GM04504 (cell line): ENCODE measurements around the gene DHH.

Experiments
- DNase-seq: peaks from one replicate; pipeline ENCODE4 v3.0.0-alpha.2; 2012; ENCODE audit warnings: low read depth

The DHH gene

DNA sequence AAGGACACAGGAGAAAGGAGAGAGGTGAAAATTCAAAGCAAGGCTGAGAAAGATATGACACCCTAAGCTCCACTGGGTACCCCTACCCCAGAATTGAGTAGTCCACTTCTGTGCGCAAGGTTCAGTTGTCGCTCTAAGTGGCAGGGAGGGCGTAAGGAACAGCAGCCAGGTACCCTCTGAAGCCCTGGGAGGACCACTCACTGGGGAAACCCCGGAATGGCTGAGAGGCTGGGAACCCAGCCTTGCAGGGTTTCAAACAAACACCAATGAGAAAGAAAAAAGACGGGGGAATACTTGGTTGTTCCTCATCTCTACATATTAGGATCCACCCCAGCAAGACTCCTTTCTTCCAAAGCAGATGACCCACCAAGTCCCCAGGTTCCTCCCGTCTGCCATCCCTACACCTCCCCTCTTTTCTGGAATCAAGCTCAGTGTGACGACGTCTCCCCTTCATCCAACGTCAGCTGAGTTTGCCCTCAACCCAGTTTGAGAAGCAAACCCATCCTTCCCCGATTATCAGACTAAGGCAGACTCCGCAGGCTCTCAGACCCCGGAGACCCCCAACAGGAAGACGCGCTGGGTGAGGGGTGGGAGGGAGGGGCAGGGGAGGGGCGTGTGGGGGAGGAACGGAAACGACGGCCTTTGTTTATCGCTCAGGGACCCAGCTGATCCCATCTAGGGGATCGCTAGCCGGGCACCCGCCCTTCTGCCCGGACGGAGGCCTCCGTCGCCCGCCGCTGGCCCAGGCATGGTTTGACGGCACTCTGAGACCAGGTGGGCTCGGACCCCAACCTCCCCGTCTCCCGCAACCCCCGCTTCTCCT lies 15.3 kb upstream of the DHH start:
- no peak for DNase-seq

DNA sequence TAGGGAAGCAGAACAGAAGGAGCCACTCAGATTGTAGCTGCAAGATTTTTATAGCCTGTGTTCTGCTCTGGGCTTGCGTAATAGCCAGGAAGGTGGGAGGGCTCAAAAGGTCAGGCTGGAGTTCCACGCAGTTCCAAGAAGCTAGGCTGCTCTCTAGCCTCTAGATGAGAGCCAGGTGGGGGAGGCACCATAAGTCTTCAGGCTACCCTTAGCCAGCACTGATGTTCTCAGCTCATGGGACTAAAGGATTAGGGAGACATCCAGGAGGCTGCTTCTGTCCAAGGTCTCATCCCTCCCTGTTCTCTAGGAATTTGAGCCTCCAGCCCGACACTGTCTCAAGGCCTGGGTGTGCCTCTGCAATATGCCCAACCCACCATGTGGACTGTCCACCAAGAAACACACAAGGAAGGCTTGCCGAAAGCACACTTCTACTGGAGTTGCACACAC lies 14.4 kb upstream of the DHH start:
- no peak for DNase-seq

DNA sequence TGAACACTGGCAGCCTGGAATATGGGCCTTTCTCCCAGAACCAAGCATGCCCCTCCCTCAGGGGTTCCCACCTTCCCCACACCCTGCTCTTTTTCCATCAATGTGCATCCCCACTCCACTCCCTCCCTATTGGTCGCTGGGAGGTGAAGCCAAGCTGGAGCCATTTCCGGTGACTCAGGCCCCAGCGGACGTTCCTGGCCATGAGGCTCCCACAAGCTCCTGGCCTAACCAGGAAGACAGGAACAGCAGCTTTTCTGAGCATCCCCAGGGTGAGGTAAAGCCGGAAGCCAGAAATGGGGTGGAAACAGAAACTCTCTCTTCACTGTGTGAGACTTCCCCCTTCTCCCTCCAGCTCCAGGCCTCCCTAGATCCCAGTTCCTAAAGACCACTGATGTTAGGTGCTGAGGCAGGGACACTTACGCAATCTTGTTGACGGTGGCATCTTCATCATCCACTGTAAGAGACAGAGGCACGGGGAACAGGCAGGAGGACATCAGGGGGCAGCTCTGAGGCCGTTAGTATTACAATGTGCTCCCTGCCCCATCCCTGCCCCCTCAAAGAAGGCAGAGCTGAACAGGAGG lies 11.0 kb upstream of the DHH start:
- DNase-seq: no peak

DNA sequence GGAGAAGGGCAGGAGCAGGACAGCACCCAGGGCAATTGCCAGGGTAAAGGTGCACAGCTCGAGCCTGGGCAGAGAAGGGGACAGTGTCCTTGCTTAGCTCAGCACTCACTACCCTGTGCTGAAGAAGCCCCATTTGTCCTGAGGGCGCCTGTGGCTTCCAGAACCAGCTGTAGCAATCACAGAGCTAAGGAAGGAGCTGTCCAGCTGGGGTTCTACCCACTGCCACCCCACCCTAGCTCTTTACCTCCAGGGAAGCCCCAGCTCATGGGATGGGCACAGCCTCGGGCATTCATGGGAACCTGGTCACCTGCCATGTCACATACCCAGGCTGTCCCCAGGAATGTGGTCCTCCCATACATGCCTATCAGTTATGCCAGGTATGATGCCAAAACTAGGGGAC lies 10.2 kb upstream of the DHH start:
- no peak for DNase-seq

DNA sequence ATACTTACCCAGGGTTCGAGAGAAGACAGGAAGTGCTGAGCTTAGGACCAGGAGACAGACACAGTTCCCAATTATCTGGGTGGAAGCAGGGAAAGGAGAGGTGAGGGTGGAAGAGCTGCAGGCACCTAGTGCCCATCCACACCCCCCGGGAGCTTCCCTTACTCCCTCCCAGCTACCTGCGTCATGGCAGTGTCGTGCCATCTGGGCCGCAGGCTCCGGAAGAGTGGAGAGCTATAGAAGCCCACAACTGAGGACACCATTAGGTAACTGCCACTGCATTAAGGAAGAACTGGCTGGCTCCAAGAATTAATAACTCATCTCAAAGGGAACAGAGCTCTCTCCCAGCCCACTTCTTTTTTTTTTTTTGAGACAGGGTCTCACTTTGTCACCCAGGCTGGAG lies 5.8 kb upstream of the DHH start:
- no peak for DNase-seq

DNA sequence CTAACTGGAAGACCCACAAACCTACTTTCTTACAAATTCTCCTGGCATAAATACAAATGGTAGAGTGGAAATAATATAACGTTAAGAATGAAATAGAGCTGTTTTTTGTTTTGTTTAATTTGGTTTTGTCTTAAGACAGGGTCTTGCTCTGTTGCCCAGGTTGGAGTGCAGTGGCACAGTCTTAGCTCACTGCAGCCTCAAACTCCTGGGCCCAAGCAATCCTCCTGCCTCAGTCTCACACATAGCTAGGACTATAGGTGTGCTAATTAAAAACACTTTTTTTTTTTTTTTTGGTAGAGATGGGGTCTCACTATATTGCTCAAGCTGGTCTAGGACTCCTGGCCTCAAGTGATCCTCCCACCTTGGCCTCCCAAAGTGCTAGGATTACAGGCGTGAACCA lies 4.1 kb upstream of the DHH start:
- no peak for DNase-seq

DNA sequence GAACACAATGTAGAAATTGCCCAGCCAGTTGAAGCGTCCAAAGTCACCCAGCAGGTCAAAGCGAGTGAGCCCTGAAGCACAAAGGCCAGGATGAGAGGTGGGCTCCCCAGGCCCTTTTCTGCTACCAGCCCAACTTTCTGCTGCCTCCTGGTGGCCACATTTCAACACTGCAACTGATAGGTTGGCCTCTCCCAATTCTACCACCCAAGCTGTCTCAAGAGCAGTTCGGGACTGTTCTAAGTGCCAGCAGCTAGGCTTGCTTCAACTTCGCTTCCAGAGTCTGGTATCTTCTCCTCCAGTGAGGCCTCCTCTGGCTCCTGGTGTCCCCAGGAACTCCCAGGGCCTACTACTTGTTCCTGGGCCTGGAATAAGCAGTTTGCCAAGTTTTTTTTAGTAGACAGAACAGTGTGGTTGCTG lies 3.4 kb upstream of the DHH start:
- no peak for DNase-seq

DNA sequence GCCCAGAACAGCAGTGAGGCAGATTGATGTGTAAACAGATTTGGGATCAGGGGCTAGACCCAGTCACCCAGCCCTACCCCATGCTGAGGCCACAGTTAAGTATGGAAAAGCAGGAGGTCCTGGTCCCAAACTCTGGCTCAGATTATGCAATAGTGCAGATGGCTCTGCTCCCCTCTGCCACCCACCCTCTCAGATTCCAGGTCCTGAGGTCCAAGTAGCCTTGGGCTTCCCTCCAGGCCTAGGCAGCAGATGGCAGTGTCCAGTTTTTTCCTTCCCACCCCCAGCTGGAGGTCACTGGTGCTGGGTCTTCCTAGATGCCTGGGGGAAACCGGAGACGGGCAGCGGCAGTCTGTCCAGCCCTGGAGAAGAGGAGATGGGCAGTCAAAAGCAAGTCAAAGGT lies 2.8 kb upstream of the DHH start:
- no peak for DNase-seq

DNA sequence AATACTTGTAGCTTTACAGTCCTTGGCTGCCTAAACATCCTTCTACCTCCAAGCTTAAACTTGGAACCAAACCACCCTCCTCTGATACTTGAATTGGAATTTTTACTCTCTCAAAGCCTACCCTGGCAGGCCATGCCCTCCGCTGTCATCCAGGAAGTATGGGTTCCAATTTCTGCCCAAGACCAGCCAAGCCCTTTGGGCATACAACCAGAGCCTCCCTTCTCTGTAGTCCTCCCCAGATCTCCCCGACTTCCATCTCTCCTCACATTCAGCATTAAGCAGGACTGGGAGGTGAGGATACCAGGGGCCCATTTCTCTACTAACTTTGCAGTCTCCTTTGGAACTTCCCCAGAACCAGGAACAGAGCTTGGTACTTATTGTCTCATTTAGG lies 369 bp upstream of the DHH start:
- no peak for DNase-seq

DNA sequence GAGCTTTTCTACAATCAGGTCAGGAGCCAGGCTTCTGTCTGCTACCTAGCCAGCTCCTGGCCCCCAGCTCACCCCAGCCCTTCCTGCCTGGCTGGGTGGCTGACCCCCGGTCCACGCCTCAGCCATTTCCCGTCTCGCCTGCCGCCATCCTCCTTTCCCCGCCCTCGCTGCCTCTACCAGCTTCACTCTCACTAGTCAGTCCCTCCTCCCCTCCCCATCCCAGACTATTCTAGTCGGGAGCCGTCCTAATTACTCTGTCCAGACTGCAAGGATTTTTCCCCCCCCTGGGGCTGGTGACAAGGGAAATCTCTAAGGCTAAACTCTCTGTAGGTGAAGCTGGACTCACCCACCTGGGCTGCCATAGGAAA lies 825 bp downstream of the DHH start:
- no peak for DNase-seq

DNA sequence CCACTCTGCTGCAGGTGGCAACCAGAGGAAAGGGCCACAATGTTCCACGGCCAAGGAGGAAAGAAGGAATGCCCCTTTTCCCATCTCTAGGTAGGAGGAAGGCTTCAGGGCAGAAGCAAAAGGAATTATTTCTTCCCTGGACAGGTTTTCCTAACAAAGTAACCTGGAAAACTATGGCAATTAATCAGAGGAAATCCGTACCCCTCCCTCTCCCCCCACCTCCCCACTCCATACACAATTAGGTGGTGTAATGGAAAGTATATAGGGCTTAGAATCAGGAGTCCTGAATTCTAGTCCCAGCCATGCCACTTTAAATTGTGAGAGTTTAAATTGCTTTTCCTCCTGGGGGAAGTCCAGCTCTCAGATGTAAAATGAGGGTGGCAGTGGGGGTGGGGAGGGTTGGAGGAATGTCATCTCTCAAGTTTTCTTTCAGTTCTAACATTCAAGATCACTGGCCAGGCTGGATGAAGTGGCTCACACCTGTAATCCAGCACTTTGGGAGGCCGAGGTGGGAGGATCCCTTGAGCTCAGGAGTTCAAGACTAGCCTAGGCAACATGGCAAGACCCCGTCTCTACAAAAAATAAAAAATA lies 1.7 kb downstream of the DHH start:
- DNase-seq: no peak

DNA sequence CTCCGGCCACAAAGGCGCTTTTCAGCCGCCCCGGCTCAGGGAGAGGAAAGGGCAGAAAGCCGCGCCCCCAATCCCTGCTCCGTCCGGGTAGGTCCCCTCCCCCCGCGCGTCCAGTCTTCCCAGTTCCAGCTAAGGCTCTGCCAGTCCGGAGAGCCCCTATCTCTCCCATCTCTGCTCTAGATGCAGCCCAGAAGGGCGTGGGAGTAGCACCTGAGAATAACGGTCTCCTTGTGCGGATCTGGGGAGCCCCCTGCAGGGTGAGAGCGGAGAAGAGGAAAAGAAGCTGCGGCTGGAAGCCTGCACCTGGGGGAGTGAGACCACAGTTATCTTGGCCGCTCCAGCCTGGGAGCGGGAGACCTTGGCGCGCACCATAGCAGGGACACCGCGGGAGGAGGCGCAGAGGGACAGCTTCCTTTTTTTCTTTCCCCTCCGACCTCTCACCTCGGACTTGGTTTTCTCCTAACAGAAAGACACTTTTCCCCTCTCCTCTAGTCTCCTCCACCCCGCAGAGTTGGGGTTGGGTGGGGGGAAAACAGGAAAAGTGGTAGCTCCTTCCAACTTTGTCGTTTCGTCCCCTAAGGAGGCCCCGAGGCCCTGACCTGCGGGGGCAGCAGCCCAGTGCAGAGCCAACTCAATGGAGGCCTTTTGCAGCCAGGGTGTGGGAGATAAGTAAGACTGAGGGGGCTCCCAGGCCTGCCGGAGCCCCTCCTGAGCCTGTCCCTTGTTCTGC lies 2.4 kb downstream of the DHH start:
- DNase-seq: no peak

DNA sequence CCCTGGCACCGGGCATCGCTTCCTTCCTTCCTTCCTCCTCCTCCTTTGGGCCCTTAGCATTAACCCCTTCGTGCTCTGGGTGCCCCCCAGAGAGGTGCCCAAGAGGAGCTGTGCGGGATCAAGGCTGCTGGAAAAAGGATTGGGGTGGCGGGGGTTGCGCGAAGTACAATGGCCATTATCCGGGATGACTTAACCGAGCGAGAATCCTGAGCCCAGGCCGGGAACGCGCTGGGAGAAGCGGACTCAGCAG lies 2.8 kb downstream of the DHH start:
- no peak for DNase-seq

DNA sequence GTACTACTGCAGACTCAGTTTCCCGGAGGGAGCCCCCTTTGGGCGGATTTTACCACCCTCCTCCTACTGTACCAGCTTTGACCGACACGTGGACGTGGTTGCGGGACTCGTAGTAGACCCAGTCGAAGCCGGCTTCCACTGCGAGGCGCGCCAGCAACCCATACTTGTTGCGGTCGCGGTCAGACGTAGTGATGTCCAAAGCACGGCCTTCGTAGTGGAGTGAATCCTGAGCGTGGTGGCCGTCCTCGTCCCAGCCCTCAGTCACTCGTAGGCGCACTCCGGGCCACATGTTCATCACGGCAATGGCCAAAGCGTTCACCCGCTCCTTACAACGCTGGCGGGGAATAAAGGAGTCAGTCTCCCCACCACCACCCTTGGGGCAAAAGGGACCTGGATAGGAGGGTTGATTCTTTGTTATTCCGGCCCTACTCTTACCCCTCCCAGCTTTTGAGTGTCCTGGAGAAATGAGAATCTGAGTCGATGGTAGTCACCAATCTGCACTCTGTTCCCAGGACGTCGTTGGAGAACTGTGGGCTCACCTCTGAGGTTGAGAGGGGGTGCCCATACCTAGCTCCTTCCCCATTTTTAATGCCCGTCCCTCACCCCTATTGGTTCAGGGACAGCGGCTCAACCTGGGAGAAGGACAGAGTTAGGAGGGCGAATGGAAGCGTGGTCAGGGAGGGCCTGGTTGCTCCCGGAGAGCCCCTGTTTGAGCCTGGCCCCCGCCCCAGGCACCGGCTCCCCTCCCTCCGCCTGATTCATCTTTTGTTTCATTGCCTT lies 3.4 kb downstream of the DHH start:
- DNase-seq: no peak

DNA sequence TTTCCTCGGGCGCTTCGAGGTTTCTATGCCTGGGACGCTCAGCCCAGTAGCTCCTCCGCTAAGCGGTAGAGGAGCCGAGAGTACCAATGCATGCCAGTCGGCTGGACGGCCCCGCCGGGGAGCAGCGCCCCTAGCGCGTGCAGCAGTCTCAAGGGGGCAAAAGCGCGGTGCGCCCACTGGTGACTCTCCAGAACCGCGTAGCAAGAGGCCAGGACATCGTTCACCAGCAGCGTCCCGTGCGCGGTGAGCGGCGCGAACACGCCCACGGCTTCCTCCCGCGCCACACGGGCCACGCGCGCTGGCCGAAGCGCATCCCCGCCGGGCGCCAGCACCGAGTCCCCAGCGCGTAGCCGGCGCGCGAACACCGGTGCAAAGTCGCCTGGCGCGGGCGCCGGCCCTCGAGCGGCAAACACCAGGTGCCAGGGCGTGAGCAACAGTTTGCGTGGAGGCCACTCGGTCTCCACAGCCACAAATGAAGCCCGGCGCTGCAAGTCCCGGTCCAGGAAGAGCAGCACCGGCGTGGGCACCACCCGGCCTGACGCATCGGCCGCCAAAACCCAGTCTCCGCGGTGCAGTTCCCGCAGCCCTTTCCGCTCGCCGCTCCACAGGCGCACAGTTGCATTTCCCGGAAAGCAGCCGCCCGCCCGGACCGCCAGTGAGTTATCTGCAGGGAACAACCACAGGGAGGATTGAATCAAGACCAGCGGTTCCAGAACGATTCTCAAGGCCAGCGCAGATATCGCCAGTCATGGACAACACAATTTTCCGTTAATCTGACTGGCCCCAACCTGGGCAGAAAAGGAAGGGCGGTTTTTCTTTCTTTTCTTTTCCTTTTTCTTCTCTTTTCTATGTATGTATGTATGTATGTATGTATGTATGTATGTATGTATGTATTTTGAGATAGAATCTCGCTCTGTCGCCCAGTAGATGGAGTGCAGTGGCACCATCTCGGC lies 4.5 kb downstream of the DHH start:
- no peak for DNase-seq

DNA sequence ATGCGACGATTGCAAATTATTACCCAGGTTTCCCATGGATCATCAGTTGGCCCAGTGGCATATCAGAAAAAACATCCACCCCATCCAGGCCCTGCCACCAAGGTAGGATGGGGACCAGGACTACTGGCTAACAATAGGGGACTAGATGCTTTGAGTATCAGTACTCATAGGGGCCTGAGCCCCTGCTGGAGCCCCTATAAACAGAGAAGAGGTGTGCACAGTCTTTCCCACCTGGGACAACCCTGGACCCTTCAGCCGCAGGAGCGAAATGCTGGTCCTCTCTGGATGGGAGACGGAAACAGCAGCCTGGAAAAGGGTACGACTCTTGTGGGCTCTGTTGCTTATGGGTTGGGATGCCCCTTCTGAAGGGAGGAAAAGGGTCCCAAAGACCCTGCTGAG lies 5.7 kb downstream of the DHH start:
- no peak for DNase-seq

DNA sequence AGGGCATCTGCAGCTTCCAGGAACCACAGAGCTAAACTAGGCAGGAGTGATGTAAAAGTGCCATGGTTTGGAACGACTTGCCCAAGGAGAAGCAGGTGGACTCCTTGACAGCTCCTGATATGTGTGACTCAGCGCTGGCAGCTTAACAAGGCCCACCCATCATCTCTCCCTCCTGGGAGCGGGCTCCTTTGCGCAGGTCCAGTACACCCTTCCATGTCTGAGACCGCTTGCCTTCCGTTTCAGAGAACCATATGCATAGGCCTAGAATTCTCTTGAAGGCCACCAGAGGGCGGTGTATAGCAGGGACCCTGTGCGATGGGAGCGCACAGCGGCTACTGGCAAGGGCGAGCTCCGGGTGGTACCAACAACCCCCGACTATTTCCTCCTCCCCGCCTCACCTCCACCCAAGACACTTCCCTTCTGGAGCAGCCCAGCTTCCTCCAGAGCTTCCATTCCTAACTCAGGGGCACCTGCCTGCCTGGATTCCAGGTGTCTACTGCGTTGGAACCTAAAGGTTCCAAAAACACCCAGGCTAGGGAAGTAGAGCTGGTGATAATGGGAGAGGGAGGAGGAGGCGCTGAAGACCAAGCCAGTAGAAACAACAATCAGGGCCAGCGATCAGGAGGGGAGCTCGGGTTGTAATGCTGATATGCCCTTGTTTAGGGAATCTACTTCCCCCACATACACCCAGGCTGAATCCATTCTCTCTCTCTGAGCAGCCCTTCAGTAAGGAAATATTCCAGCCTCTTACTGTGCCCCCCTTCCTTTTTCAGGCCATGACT lies 6.3 kb downstream of the DHH start:
- peak; percentile 67 for DNase-seq

DNA sequence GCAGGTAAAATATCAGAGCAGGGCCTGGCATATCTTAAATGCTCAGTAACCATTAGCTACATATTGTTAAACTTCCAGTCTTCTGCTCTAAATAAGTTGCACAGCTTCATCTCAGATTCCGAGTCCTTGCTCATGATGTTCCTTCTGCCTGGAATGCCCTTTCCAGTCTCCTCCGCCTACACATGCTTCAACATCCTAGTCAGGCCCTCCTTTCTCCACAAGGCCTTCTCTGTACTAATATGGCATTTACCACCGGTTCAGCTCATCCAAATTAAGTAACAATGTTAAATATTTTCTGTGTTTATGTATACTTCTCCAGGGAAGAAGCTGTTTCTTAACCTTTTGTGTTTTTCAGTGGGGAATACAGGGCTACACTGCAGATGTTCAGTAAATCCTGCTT lies 8.5 kb downstream of the DHH start:
- DNase-seq: no peak

DNA sequence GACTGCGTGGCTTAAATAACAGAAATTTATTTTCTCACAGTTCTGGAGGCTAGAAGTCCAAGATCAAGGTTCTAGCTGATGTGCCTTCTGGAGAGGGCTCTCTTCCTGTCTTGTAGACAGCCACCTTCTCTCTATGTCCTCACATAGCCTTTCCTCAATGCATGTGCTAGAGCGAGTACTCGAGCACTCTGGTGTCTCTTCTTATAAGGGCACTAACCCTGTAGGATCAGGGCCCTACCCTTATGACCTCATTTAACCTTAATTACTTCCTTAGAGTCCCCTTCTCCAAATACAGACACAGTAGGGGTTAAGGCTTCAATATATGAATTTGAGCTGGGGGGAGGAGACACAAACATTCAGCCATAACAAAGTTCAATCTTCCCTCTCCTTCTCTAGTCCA lies 10.2 kb downstream of the DHH start:
- DNase-seq: no peak

DNA sequence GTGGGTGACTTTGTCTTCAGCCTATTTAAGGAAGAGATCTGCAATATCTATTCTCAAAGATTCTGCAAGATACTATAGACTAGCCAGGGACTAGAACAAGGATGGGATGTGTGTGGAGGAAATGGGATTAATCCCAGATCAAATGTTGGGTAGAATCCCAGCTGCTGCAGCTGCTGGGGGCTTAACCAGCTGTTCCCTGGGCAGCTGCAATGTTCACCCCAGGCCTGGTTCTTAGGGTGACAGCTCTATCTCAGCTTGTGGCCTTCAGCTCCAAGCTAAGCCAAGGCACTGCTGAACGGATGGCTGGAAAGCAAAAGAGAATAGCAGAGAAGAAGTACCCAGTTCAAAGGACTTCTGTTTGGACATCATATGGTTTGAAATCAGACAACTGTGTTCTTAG lies 14.8 kb downstream of the DHH start:
- DNase-seq: no peak

DNA sequence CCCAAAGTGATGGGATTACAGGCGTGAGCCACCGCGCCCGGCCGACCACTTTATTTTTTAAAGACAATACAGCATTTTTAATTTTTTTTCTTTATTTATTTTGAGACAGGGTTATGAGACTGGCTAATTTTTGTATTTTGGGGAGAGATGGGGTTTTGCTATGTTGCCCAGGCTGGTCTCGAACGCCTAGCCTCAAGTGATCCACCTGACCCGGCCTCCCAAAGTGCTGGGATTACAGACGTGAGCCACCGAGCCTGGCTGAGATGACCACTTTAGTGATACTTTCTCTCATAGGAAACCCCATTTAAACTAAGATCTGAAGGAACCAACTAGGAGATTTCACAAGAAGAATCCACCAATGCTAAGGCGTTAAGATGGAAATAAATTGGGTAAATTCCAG lies 23.6 kb downstream of the DHH start:
- DNase-seq: no peak
